ENCODE measurements around the gene TRPM3.

Gene TRPM3

GRCh38 chr9:70493029-70493428 lies 628.4 kb downstream of the TRPM3 start:
- DNase-seq (ENCODE audit: low read depth): no peak
- no peak overlapping the region for H3K4me3 ChIP-seq (ENCODE audit: low read depth, low read length)
- TF ChIP-seq CTCF (IDR thresholded peaks at IDR 0.05; ENCODE audit: low read depth, low read length) (no peak), POLR2A (IDR thresholded peaks at IDR 0.05; ENCODE audit: extremely low read depth, insufficient read length) (no peak), MYC (IDR thresholded peaks at IDR 0.05; ENCODE audit: low read depth, low read length) (no peak), MAX (IDR thresholded peaks at IDR 0.05; ENCODE audit: low read depth, low read length) (no peak)

GRCh38 chr9:70492319-70492777 lies 629.1 kb downstream of the TRPM3 start:
- no peak overlapping the region for H3K4me3 ChIP-seq (ENCODE audit: low read depth, low read length)
- DNase-seq (ENCODE audit: low read depth): no peak
- TF ChIP-seq POLR2A (IDR thresholded peaks at IDR 0.05; ENCODE audit: extremely low read depth, insufficient read length): no peak
- no peak for TF ChIP-seq CTCF (IDR thresholded peaks at IDR 0.05; ENCODE audit: low read depth, low read length)
- TF ChIP-seq MAX (IDR thresholded peaks at IDR 0.05; ENCODE audit: low read depth, low read length): no peak
- TF ChIP-seq MYC (IDR thresholded peaks at IDR 0.05; ENCODE audit: low read depth, low read length): no peak

- DNase-seq (ENCODE audit: low read depth): no peak
These were observed 629.7 kb downstream of the TRPM3 start for GRCh38 chr9:70491426-70492318.

GRCh38 chr9:70490478-70490877 lies 630.9 kb downstream of the TRPM3 start:
- TF ChIP-seq MAX (IDR thresholded peaks at IDR 0.05; ENCODE audit: low read depth, low read length) (no peak), MYC (IDR thresholded peaks at IDR 0.05; ENCODE audit: low read depth, low read length) (no peak), POLR2A (IDR thresholded peaks at IDR 0.05; ENCODE audit: extremely low read depth, insufficient read length) (no peak), CTCF (IDR thresholded peaks at IDR 0.05; ENCODE audit: low read depth, low read length) (no peak)
- no peak for DNase-seq (ENCODE audit: low read depth)
- H3K4me3 ChIP-seq (ENCODE audit: low read depth, low read length): no peak overlapping the region

More at GRCh38 chr9:70491426-70492318, 629.7 kb downstream of the TRPM3 start:
- H3K4me3 ChIP-seq (ENCODE audit: low read depth, low read length): no peak overlapping the region
- no peak for TF ChIP-seq MAX (IDR thresholded peaks at IDR 0.05; ENCODE audit: low read depth, low read length)
- TF ChIP-seq MYC (IDR thresholded peaks at IDR 0.05; ENCODE audit: low read depth, low read length): no peak
- TF ChIP-seq CTCF (IDR thresholded peaks at IDR 0.05; ENCODE audit: low read depth, low read length): no peak

GRCh38 chr9:70488793-70489105 lies 632.7 kb downstream of the TRPM3 start:
- H3K4me3 ChIP-seq (ENCODE audit: low read depth, low read length): no peak overlapping the region
- no peak for DNase-seq (ENCODE audit: low read depth)
- TF ChIP-seq MYC (IDR thresholded peaks at IDR 0.05; ENCODE audit: low read depth, low read length) (no peak), MAX (IDR thresholded peaks at IDR 0.05; ENCODE audit: low read depth, low read length) (no peak), CTCF (IDR thresholded peaks at IDR 0.05; ENCODE audit: low read depth, low read length) (no peak), POLR2A (IDR thresholded peaks at IDR 0.05; ENCODE audit: extremely low read depth, insufficient read length) (no peak)
